ENCODE measurements around the gene ADAMTS17.

ADAMTS17 gene

DNA sequence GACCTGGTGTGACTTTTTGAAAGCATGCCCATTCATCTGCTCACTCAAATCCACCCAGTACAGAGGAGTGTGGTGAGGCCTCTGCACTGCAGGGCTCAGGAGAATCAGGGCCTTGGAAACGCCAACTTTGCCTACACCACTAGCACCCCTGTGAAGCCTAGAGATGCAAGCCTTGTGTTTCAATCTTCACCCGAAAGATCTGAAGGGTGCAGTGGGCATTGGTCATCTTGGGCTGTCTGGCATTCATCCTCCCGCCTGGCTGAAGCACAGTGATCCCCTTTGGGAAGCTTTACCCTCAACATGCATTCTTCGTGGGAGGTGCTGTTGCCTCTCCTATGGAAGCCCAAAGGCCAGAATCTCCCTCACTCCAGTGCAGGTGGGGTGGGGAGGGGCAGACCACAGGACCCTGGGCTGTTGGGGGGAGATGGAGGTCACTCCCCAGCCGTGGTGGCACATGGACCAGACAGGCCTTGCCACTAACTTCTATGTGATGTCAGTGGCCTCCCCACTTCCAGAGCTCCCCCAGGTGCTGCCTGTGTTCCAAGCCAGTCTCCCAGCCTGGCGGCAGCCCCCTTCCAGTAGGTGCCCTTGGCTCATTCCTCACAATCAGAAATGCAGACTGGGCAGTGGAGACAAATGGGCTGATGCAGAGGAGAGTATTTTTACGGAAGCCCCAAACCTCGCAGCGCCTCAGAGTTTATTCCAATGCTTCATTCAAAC, 92.5 kb downstream of the ADAMTS17 start:
- TF ChIP-seq CTCF (IDR thresholded peaks at IDR 0.05; ENCODE audit: low read depth, low read length, poor library complexity, severe bottlenecking) (no peak), EZH2phosphoT487 (IDR thresholded peaks at IDR 0.05; ENCODE audit: borderline replicate concordance, low read length) (no peak)
- no peak overlapping the region for H3K4me2 ChIP-seq (ENCODE audit: low read length)
- H3K79me2 ChIP-seq (ENCODE audit: control insufficient read depth, low read length): no peaks in the 10 kb centered on the region
- no peaks in the 10 kb centered on the region for H3K9me2 ChIP-seq (replicated peaks; ENCODE audit: control insufficient read depth, low read length)
- no peak overlapping the region for H3K27ac ChIP-seq (ENCODE audit: low read depth, low read length)
- H4K20me1 ChIP-seq (ENCODE audit: control insufficient read depth, insufficient read depth, low read depth, low read length): no peaks in the 10 kb centered on the region
- H3K27me3 ChIP-seq (ENCODE audit: control insufficient read depth, low read length): no peaks in the 10 kb centered on the region
- H3K9me3 ChIP-seq (ENCODE audit: control insufficient read depth, insufficient read depth, low read length): no peaks in the 10 kb centered on the region
- H3K4me1 ChIP-seq (ENCODE audit: control insufficient read depth, low read length): no peaks in the 10 kb centered on the region
- no peaks in the 10 kb centered on the region for H3K36me3 ChIP-seq (ENCODE audit: control insufficient read depth, low read length)
- H3K4me3 ChIP-seq (ENCODE audit: low read length): no peak overlapping the region
- no peaks in the 10 kb centered on the region for H3F3A ChIP-seq (ENCODE audit: control insufficient read depth, insufficient read depth)

- Histone ChIP-seq H3K27ac (ENCODE audit: low read depth, low read length) (no peak overlapping the region), H3F3A (ENCODE audit: control insufficient read depth, insufficient read depth) (no peaks in the 10 kb centered on the region), H3K9me2 (replicated peaks; ENCODE audit: control insufficient read depth, low read length) (no peaks in the 10 kb centered on the region), H3K79me2 (ENCODE audit: control insufficient read depth, low read length) (no peaks in the 10 kb centered on the region), H3K9me3 (ENCODE audit: control insufficient read depth, insufficient read depth, low read length) (no peaks in the 10 kb centered on the region), H3K4me2 (ENCODE audit: low read length) (no peak overlapping the region), H3K4me3 (ENCODE audit: low read length) (no peak overlapping the region), H3K4me1 (ENCODE audit: control insufficient read depth, low read length) (no peaks in the 10 kb centered on the region), H3K36me3 (ENCODE audit: control insufficient read depth, low read length) (no peaks in the 10 kb centered on the region), H3K27me3 (ENCODE audit: control insufficient read depth, low read length) (no peaks in the 10 kb centered on the region), H4K20me1 (ENCODE audit: control insufficient read depth, insufficient read depth, low read depth, low read length) (no peaks in the 10 kb centered on the region)
- TF ChIP-seq EZH2phosphoT487 (IDR thresholded peaks at IDR 0.05; ENCODE audit: borderline replicate concordance, low read length) (no peak), CTCF (IDR thresholded peaks at IDR 0.05; ENCODE audit: low read depth, low read length, poor library complexity, severe bottlenecking) (no peak)
Observed at GRCh38 chr15:100248236-100248635, 93.5 kb downstream of the ADAMTS17 start.

DNA sequence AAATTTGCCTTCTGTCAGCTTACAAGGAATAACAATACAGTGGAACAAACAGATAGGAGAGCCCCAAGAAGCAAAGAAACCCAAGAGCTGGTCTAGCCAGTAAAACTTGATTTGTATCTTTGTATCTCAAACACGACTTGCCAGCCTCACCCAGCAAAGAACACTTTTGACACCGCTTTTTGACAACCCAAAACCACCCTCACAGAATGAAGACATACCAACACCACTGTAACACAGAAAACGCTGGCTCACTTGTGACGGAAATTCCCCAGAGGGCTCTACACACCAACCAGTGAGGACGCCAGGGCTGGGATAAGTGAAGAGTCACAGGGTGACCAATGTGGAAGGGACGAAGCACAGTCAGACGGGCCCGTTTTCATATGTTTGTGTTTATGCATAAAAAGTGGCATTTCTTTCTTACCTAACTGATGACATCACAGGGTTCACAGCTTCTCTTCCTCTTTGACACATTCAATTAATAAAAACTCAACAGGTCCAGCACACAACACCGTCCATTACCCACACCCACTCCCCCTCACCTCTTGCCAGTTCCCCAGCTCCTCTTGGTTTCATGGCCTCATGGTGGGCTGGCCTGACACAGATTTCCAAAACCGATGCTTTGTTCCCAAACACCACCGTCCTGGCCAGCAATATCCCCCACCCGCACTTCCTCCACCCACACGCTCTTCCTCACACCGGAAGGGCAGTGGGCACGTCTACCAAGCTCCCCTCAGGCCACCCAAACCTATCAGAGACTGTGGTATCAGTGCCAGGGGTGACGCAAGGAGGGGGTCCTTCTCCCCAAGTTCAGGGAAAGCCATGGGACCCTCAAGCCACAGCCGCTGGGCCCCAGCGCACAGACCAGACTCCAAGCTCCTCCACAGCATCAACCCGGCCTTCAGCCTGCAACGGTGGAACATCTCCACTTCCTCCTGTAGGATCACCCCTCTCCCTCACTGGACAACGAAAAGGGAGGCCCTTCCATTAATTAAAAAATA, 94.2 kb downstream of the ADAMTS17 start:
- no peak overlapping the region for H3K4me2 ChIP-seq (ENCODE audit: low read length)
- H3K79me2 ChIP-seq (ENCODE audit: control insufficient read depth, low read length): no peaks in the 10 kb centered on the region
- H3K9me2 ChIP-seq (replicated peaks; ENCODE audit: control insufficient read depth, low read length): no peaks in the 10 kb centered on the region
- no peaks in the 10 kb centered on the region for H3K36me3 ChIP-seq (ENCODE audit: control insufficient read depth, low read length)
- H3K4me1 ChIP-seq (ENCODE audit: control insufficient read depth, low read length): no peaks in the 10 kb centered on the region
- no peak for TF ChIP-seq CTCF (IDR thresholded peaks at IDR 0.05; ENCODE audit: low read depth, low read length, poor library complexity, severe bottlenecking)
- TF ChIP-seq EZH2phosphoT487 (IDR thresholded peaks at IDR 0.05; ENCODE audit: borderline replicate concordance, low read length): no peak
- H3K27me3 ChIP-seq (ENCODE audit: control insufficient read depth, low read length): no peaks in the 10 kb centered on the region
- H3K27ac ChIP-seq (ENCODE audit: low read depth, low read length): no peak overlapping the region
- no peaks in the 10 kb centered on the region for H3F3A ChIP-seq (ENCODE audit: control insufficient read depth, insufficient read depth)
- no peaks in the 10 kb centered on the region for H3K9me3 ChIP-seq (ENCODE audit: control insufficient read depth, insufficient read depth, low read length)
- H3K4me3 ChIP-seq (ENCODE audit: low read length): no peak overlapping the region
- no peaks in the 10 kb centered on the region for H4K20me1 ChIP-seq (ENCODE audit: control insufficient read depth, insufficient read depth, low read depth, low read length)

All from DOHH2 (cell line).